NB4 (cell line): ENCODE data around the gene FHIT.

ENCODE experiments used
- CTCF ChIP-seq: IDR thresholded peaks from one replicate; pipeline ENCODE4 v1.5.1; 2012; ENCODE audit warnings: low read depth, low read length
- MAX ChIP-seq: IDR thresholded peaks from 2 replicates; pipeline ENCODE4 v1.6.1; 2011; ENCODE audit warnings: low read depth, low read length

GRCh38 chr3:60970850-60971249 lies 280.4 kb downstream of the FHIT start:
- TF ChIP-seq CTCF (no peak), MAX (no peak)
